BE2C (cell line): ENCODE measurements around the gene CLCN4.

ENCODE experiments used
- DNase-seq: peaks from one replicate; pipeline ENCODE4 v3.0.0-alpha.2; 2020
- H3K27me3 ChIP-seq: fragments of 250-450 bp; sonication (Bioruptor Pico); 2 replicates; pipeline ENCODE4 v1.5.1; 2020; ENCODE audit warnings: mild to moderate bottlenecking
- H3K36me3 ChIP-seq: fragments of 250-450 bp; sonication (Bioruptor Pico); 2 replicates; pipeline ENCODE4 v1.5.1; 2020; ENCODE audit warnings: mild to moderate bottlenecking
- H3K4me1 ChIP-seq: fragments of 250-450 bp; sonication (Bioruptor Pico); 2 replicates; pipeline ENCODE4 v1.5.1; 2020
- H3K4me3 ChIP-seq: 2 replicates; pipeline ENCODE4 v1.5.1; 2011; ENCODE audit warnings: low read depth, low read length
- H3K9me3 ChIP-seq: fragments of 250-450 bp; sonication (Bioruptor Pico); 2 replicates; pipeline ENCODE4 v1.5.1; 2020
- CTCF ChIP-seq: IDR thresholded peaks from 2 replicates; pipeline ENCODE4 v1.5.1; 2012; ENCODE audit warnings: mild to moderate bottlenecking, low read depth, low read length

Gene CLCN4

DNA sequence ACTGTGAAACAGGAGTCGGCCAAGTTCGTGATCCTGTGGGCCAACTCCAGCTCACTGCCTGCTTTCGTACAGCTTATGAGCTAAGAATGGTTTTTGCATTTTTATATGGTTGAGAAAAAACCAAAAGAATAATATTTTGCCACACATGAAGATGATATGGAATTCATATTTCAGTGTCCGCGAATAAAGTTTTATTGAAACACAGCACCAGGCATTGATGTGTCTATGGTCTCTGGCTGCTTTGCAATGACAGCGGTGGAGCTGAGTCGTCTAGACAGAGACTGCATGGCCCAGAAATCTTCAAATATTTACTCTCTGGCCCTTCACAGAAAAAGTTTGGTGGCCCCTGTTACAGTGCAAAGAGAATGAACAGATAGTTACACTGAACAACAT, 20.2 kb downstream of the CLCN4 start:
- Histone ChIP-seq H3K4me3 (no peak overlapping the region), H3K27me3 (no peaks in the 10 kb centered on the region), H3K4me1 (no peaks in the 10 kb centered on the region), H3K9me3 (no peaks in the 10 kb centered on the region), H3K36me3 (no peaks in the 10 kb centered on the region)
- no peak for DNase-seq
- TF ChIP-seq CTCF, result no peak

- DNase-seq, result no peak
- H3K27me3 ChIP-seq, result no peaks in the 10 kb centered on the region
- H3K4me1 ChIP-seq, result no peaks in the 10 kb centered on the region
- H3K9me3 ChIP-seq, result no peaks in the 10 kb centered on the region
- no peak overlapping the region for H3K4me3 ChIP-seq
- no peak for TF ChIP-seq CTCF
- H3K36me3 ChIP-seq, result no peaks in the 10 kb centered on the region
Measured at GRCh38 chrX:10177601-10178000, 20.8 kb downstream of the CLCN4 start.

DNA sequence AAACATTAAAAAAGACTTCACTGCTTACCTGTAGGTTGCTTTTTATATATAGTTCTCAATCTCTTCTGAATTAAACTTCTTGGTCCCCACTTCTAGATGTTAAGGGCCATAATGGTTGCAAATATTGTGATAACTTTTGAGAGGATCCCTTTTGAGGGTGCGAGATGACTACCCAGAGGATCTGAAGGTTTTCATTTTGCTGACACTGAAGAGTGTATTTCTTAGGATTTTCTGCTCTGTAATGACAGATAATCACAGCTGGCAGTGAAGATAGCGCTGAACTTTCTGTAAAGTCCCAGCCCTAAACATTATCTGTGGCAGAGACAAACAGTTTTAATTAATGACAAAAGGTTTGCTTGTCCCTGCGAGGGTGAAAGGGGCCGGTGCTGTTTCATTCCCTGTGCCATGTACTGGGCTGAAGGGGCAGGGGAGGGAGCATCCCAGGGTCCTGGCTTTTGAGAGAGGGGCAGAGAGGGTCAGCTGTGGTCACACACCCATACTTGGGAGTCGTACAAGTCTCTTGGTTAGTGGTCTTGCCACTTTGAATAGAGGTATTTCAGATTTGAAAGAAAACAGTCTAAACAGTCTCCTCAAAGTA, 22.2 kb downstream of the CLCN4 start:
- no peak for DNase-seq
- no peak overlapping the region for H3K4me3 ChIP-seq
- TF ChIP-seq CTCF, result no peak
- no peaks in the 10 kb centered on the region for H3K9me3 ChIP-seq
- H3K36me3 ChIP-seq, result no peaks in the 10 kb centered on the region
- no peaks in the 10 kb centered on the region for H3K4me1 ChIP-seq
- H3K27me3 ChIP-seq, result no peaks in the 10 kb centered on the region

- H3K27me3 ChIP-seq, result no peaks in the 10 kb centered on the region
- H3K4me1 ChIP-seq, result no peaks in the 10 kb centered on the region
- H3K4me3 ChIP-seq, result no peak overlapping the region
- no peaks in the 10 kb centered on the region for H3K36me3 ChIP-seq
- no peaks in the 10 kb centered on the region for H3K9me3 ChIP-seq
- no peak for DNase-seq
- no peak for TF ChIP-seq CTCF
Measured at GRCh38 chrX:10183760-10184159, 27.0 kb downstream of the CLCN4 start.

- DNase-seq, result no peak
- no peak for TF ChIP-seq CTCF
- Histone ChIP-seq H3K9me3 (no peaks in the 10 kb centered on the region), H3K36me3 (no peaks in the 10 kb centered on the region), H3K4me1 (no peaks in the 10 kb centered on the region), H3K4me3 (no peak overlapping the region), H3K27me3 (no peaks in the 10 kb centered on the region)
Measured at GRCh38 chrX:10184411-10184810, 27.6 kb downstream of the CLCN4 start.

DNA sequence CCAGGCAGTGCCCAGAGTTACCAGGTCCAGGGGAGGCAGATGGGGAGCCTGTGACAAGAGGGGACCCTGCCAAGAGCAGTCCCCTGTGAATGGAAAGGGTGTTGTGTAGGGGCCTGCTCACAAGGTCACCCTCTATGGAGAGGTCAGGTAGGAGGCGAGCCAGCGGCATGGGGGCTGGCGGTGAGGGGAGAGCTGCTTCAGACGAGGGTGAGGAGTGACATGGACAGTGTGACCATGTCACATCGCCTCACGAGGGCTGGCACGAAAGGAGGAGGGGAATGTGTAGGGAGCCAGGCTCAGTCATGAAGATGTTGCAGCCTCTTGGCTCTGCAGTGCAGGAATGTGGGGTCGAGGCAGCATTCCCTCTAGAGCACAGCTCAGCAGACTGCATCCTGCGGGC, 29.6 kb downstream of the CLCN4 start:
- H3K4me3 ChIP-seq, result no peak overlapping the region
- no peaks in the 10 kb centered on the region for H3K9me3 ChIP-seq
- no peak for DNase-seq
- TF ChIP-seq CTCF, result no peak
- no peaks in the 10 kb centered on the region; the same call in 1 of the 2 replicates for H3K4me1 ChIP-seq
- H3K27me3 ChIP-seq, result no peaks in the 10 kb centered on the region
- no peaks in the 10 kb centered on the region for H3K36me3 ChIP-seq
